Activated CD4-positive, alpha-beta T cell treated with anti-CD3 and anti-CD28 coated beads, Interleukin-2, amount 50 U/mL, for 4 hours (primary cell): ENCODE measurements around the gene LRRC8E.
"Not testable (repeated sequence)": the region's sequence is repeated elsewhere in the genome, so short reads cannot be mapped to it uniquely, and the experiment has no call there.

Experiments used
- DNase-seq, 2 experiments: peaks; one replicate each; pipeline ENCODE4 v3.0.0-alpha.2; 2020

LRRC8E gene

GRCh38 chr19:7855426-7856108, 32.7 kb upstream of the LRRC8E start:
- no peak for DNase-seq

DNA sequence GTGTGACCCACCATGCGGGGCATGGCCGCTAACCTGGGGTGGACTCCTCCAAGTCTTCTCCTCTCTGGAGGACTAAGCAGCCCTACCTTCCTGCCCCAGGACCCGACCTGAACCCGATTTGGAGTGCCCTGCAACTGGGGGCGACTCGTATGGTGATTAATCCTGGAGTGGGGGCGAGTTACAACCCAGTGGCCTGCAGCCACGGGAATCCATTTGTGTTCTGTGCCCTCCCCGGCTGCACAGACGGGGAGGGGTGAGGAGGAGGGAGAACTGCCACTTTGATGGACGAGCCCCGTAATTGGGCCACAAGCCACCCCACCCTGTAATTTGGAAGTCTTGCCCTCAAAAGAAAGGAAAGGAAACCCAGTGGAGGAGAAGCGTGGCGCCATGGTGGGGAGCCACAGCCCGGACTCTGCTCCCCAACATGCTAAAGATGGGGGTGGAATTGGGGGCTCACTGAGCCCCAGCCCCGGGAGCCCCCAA, 32.2 kb upstream of the LRRC8E start:
- no peak for DNase-seq

DNA sequence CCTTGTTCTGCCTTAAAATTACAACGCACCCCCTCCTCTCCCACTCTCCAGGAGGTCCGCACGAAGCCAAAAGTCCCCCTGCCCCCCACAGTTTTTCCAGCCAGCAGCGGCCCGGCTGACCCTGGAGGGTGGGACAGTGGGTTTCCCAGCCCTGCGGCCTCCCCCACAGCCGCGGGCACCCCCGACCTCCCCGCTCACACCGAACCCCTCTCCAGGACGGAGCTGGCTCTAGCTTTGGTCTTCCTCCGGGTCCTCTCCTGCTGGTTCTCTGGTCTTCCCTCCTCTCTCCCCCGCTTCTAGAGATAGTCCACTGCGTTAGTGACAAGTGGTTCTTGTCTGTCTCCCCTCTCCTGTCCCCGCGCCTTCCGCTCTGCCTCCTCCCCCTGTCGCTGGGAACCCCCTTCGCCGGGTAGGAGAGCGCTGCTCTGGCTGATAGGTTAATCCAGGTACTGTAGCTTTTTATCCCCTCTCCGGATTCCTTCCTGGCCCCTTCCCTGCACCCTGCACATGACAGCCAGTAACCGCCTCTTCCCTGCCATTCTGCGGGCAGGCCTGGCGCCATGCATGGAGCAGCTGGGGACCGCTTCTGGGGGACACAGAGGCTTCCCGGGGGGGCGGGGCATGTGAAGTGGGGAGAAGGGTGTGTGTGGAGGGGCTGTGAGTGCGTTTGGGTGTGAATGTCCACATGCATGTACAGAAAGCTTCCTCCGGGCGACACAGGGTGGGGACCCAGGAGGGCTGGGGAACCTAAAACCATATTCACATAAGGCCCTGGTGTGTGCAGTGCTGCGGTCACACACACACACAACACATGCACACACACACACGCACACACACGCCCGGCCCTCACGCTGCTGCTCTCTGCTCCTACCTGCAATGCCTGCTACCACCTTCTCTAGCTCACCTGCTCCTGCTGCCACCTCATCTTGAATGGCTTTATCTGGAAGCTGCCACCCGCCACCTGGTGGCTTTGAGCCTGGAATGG, 31.3 kb upstream of the LRRC8E start:
- no peak for DNase-seq

- DNase-seq: no peak
Observed at GRCh38 chr19:7857727-7858108, 30.6 kb upstream of the LRRC8E start.

DNA sequence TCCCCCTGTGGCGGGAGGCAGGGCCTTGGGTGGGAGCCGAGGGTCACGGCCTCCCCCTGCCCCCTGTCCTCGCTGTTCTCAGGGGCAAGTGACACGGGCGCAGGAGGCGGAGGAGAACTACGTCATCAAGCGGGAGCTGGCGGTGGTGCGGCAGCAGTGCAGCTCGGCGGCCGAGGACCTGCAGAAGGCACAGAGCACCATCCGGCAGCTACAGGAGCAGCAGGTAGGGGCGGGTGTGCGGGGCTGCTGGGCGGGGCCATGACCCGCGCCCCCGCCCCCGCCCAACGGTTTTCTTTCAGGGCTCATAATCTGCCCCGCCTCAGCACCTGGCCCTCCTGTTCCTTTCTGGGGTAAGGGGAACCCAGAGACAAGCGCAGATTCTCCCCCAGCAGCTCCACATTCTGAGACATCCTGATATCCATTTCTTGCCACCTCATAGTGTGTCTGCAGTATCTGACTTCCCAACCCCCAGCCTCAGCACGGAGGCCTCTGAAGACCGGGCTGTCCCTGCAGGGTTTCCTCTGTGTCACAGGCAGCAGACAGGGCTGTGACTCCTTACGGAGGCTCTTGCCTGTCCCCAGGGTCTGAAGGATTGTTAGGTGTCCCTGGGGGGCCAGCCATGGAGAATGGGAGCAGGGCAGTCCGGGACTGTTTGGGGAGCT, 30.1 kb upstream of the LRRC8E start:
- DNase-seq: no peak

DNA sequence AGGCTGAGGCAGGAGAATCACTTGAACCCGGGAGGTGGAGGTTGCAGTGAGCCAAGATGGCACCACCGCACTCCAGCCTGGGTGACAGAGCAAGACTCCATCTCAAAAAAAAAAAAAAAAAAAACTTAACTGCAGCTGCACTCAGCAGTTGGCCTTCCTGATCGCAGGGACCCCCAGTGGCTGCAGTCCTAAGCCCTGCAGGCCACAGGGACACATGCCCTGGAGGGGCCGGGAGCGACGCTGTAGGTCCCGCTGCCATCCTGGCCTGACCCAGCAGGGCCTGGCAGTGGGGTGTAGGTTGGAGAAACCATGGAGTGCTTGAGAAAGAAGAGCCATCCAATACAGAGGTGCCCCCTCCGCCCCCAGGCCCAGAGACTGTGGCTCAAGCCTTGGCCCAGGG, 29.2 kb upstream of the LRRC8E start:
- DNase-seq: not testable (repeated sequence)

DNA sequence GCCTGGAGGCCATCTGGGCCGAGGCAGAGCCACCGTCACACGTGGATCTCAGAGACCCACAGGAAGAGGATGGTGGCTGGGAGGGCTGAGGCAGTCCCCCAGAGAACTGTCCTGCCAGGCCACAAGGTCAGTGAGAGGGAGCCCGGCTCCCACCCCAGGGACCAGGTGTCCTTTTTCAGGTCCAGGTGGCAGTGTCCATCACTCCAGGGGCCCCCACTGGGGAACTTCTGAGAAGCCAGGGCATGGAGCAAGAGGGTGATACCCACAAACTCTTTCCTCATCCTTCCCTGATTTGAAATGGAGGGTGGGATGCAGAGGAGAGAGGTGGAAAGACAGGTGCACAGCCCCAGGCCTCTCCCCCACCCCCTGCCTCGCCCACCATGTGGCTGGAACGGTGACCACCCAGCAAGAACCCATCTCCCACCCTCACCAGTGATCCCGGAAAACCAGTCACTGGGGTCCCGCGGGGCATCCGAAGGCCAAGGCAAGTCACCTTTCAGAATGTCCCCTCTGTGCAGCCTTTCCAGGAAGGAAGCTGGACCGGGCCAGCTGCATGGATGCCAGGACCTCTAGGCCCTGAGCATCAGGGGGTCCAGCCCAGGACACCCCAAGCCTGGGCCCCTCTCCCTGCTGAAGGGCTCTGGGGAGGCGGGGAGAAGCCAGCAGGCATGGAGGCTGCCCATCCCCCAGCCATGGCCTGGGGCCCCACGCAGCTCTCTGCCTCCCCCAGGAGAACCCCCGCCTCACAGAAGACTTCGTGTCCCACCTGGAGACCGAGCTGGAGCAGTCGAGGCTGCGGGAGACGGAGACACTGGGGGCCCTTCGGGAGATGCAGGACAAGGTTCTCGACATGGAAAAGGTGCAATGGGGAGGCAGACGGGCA, 28.2 kb upstream of the LRRC8E start:
- DNase-seq: no peak

- no peak for DNase-seq
Observed at GRCh38 chr19:7860714-7861618, 27.3 kb upstream of the LRRC8E start.

GRCh38 chr19:7861619-7862412, 26.5 kb upstream of the LRRC8E start:
- DNase-seq: no peak

- DNase-seq: peak; percentile 63 to 69
Observed at GRCh38 chr19:7862413-7862951, 25.8 kb upstream of the LRRC8E start.

GRCh38 chr19:7863157-7863970, 24.9 kb upstream of the LRRC8E start:
- no peak for DNase-seq

DNA sequence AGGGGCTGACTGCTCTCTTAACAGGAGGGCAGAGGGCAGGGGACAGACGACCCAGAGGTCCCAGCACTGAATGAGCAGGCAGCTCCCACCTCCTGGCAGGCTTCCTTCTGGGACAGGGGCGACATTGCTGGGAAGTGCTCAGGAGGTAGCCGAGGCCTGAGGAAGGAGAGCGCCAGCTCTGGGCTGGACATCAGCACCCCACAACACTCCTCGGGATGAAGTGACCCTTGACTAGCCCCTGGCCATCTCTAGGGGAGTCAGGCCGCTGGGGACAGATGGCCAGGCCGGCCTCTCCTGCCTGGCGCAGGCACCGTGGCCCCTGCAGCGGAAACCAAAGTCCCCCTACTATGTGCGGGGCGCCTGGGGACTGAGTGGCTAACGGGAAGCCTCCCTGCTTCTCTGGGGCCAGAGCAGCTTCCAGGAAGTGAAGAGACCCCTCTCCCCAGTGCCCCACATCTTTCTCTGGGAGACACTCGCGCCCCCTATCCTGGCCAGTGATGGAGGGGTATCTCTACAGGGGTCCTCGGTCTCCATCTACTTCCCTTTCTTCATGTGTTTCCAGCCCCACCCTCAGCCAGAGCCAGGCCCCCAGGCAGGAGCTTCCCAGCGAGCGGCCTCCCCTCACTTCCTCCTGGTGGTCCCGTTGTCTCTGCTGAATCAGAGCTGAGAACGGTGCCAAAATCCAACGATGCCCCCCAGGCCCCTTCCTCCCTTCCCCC, 24.2 kb upstream of the LRRC8E start:
- DNase-seq: no peak

DNA sequence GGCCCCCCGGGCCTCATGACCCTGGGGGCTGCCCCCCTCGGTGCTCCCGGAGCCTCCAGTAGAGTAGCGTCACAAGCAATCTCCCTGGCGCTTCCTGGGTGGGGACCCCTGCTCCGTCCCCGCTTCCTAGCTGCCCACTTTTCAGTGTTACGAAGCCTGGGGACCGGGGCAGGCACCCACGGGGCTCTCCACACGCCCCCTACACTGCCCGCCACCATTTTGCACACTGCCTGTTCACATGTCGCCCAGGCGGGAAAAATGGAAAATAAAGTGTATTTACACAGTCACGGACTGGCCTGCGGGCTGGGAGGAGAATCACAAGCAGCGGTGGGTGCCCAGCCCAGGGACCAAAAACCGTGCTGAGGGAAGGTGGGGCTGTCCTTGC, 23.6 kb upstream of the LRRC8E start:
- DNase-seq: no peak

DNA sequence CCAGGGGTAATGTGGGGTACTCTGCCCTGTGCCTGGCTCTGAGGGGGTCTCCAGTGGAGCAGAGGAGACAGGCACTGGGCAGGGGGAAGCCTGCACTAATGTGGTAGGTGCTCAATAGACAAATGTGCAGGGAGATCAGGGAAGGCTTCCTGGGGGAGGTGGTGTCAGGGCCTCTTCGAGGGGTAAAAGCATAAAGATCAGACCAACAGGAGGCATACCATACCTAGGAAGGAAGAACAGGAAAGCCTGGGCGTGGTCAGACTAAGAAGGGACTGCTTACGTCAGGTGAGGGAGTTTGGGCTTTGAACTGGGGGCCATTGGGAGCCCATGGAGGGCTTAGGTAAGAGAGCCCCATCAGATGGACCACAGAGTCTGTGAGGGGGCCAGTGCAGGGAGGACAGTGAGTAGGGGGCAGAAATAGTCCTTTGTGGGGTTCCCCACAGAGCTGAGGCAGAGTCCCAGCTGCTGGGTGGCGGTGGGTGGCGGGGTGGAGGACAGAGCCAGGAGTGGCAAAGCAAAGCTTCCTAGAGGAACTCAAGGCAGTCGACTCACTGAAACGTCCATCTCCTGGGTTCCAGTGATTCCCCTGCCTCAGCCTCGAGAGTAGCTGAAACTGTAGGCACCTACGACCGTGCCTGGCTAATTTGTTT, 22.9 kb upstream of the LRRC8E start:
- DNase-seq: no peak

DNA sequence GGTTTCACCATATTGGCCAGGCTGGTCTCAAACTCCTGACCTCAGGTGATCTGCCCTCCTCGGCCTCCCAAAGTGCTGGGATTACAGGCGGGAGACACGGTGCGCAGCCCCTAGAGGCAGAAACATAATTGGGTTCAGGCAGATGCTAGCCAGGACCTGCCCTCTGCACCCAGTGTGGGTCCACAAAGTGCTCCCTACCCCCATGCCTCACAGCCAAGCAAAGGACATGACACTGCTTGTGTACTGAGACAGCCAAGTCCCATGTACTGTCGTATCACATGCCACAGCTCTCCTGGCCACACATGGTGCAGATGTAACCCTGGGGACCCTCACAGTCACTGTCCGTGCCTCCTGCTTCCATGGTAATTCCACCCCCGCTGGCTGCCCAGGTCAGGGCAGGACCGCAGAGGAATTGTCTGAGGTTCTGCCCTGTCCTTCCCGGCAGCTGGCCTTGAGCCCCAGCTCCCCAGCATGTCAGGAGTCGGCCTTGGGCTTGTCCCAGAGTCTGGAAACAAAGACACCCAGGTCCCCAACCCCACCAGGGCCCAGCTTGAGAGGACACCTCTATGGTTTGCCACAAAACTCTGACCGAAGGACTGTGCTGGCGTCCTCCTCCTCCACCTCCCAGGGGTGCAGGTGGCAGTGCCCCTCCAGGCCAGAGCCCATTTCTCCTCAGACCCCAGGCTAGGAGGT, 21.8 kb upstream of the LRRC8E start:
- no peak for DNase-seq

- DNase-seq: no peak
Observed at GRCh38 chr19:7867092-7867844, 21.0 kb upstream of the LRRC8E start.

- peak in 1 of 2 experiments; percentile 25 for DNase-seq
Observed at GRCh38 chr19:7868326-7868670, 20.0 kb upstream of the LRRC8E start.
